A673 (cell line): Measurements from ENCODE around the gene NECAP2. TPM values are rescaled to one million over a fixed set of nuclear protein-coding genes. Genes with fewer than 3 reads are reported as not detected.

Experiments used
- BruUV-seq: library from RNA; stranded (reverse); fragments of 400-500 nt; replicated peaks from 2 replicates; lab custom pipeline; 2021; lab: Mats Ljungman, UMichigan
- CTCF ChIA-PET: fragments of 300-600 bp; sonication (Branson Sonifier 250); formaldehyde crosslinking; loops from one replicate; lab custom pipeline; 2022; ENCODE audit warnings: antibody characterized with exemption; lab: Charles Lee
- POLR2A ChIA-PET: fragments of 300-600 bp; sonication (Branson Sonifier 250); formaldehyde crosslinking; loops from one replicate; lab custom pipeline; 2022; ENCODE audit warnings: antibody characterized with exemption; ENCODE audit not compliant: low non-redundant PET; lab: Charles Lee
- DNase-seq: peaks from one replicate; pipeline ENCODE4 v3.0.0-alpha.2; 2015; ENCODE audit warnings: low spot score
- H3K27ac ChIP-seq: fragments of 200-600 bp; sonication (generic); 2 replicates; pipeline ENCODE4 v1.5.1; 2016; ENCODE audit warnings: mixed run types, low read depth, mild to moderate bottlenecking, mixed read lengths, antibody characterized with exemption, low read length; ENCODE audit not compliant: poor library complexity, severe bottlenecking
- H3K27me3 ChIP-seq: fragments of 200-600 bp; sonication (generic); replicated peaks from 2 replicates; pipeline ENCODE4 v1.6.1; 2017; ENCODE audit warnings: mixed run types, low read depth, mild to moderate bottlenecking, mixed read lengths, antibody characterized with exemption, low read length; ENCODE audit not compliant: insufficient read depth, poor library complexity
- H3K36me3 ChIP-seq: fragments of 200-600 bp; sonication (generic); 2 replicates; pipeline ENCODE4 v1.6.1; 2016; ENCODE audit warnings: mixed run types, mild to moderate bottlenecking, mixed read lengths, antibody characterized with exemption, low read length; ENCODE audit not compliant: insufficient read depth, poor library complexity, severe bottlenecking
- H3K4me1 ChIP-seq: fragments of 200-600 bp; sonication (generic); 2 replicates; pipeline ENCODE4 v1.6.1; 2017; ENCODE audit warnings: mixed run types, mild to moderate bottlenecking, mixed read lengths, antibody characterized with exemption, low read length; ENCODE audit not compliant: insufficient read depth, poor library complexity, severe bottlenecking
- H3K4me3 ChIP-seq: fragments of 200-600 bp; sonication (generic); 2 replicates; pipeline ENCODE4 v1.5.1; 2016; ENCODE audit warnings: low read depth, mixed run types, mild to moderate bottlenecking, mixed read lengths, low read length; ENCODE audit not compliant: poor library complexity, severe bottlenecking
- H3K9me3 ChIP-seq: fragments of 200-600 bp; sonication (generic); 2 replicates; pipeline ENCODE4 v1.6.1; 2016; ENCODE audit warnings: mixed run types, low read depth, mild to moderate bottlenecking, mixed read lengths, antibody characterized with exemption, low read length; ENCODE audit not compliant: poor library complexity, severe bottlenecking
- CTCF ChIP-seq: fragments of 300-800, 200-600 bp; sonication (generic); conservative IDR thresholded peaks from 2 replicates; pipeline ENCODE4 v1.5.1; 2017; ENCODE audit warnings: low read depth, mild to moderate bottlenecking, antibody characterized with exemption, low read length, moderate library complexity, mixed read lengths
- EZH2 ChIP-seq: fragments of 200-600 bp; sonication (generic); IDR thresholded peaks from 2 replicates; pipeline ENCODE4 v1.6.1; 2017; ENCODE audit warnings: borderline replicate concordance, low read depth, mild to moderate bottlenecking, mixed read lengths, antibody characterized with exemption, low read length; ENCODE audit not compliant: poor library complexity, severe bottlenecking
- intact Hi-C: fragments of 100-400 bp; cut with micrococcal nuclease; formaldehyde crosslinking; loops from one replicate; pipeline ENCODE4 v1.10.0; 2022; ENCODE audit not compliant: unreplicated experiment
- total RNA-seq: library from RNA; stranded (reverse); gene quantifications from 2 replicates; pipeline ENCODE4 v1.2.3, GENCODE V29; 2021

The NECAP2 gene
- total RNA-seq, 1 experiment from 2014 or later: 47.6 TPM

- Histone ChIP-seq H3K9me3 (no peaks in the 10 kb centered on the region), H3K27me3 (no peaks in the 10 kb centered on the region), H3K27ac (no peak overlapping the region), H3K36me3 (no peaks in the 10 kb centered on the region), H3K4me3 (no peak overlapping the region), H3K4me1 (no peaks in the 10 kb centered on the region)
- TF ChIP-seq EZH2 (no peak), CTCF (no peak)
- DNase-seq: no peak
- CTCF ChIA-PET: no interaction called here
- no TSS peak for BruUV-seq
- POLR2A ChIA-PET: no interaction called here
- intact Hi-C loops: no loop called here
Observed at GRCh38 chr1:16421201-16421600, 19.3 kb upstream of the NECAP2 start.

DNA sequence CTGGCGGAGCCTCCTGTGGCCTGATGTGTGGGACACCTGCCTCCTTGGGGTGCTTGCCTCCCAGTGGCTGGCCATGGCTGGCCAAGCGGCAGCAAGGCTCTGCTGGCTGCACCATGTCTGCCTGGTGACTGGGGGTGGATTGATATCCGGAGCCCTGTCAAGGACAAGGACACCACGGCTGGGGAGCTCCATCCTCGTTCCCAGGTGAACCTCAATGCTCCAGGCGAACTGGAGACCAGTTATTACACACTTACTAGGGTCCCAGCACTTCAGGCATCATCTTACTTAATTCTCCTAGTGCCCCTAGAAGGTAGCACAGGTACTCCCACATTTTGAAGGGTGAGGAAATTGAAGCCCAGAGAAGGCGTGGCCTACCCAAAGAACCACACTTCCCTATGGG lies 18.5 kb upstream of the NECAP2 start:
- POLR2A ChIA-PET: no interaction called here
- CTCF ChIA-PET: no interaction called here
- H3K36me3 ChIP-seq: no peaks in the 10 kb centered on the region
- H3K9me3 ChIP-seq: no peaks in the 10 kb centered on the region
- H3K4me1 ChIP-seq: no peaks in the 10 kb centered on the region
- no peak for DNase-seq
- H3K4me3 ChIP-seq: no peak overlapping the region
- no peaks in the 10 kb centered on the region for H3K27me3 ChIP-seq
- BruUV-seq: no TSS peak
- intact Hi-C loops: no loop called here
- TF ChIP-seq CTCF (no peak), EZH2 (no peak)
- H3K27ac ChIP-seq: no peak overlapping the region

DNA sequence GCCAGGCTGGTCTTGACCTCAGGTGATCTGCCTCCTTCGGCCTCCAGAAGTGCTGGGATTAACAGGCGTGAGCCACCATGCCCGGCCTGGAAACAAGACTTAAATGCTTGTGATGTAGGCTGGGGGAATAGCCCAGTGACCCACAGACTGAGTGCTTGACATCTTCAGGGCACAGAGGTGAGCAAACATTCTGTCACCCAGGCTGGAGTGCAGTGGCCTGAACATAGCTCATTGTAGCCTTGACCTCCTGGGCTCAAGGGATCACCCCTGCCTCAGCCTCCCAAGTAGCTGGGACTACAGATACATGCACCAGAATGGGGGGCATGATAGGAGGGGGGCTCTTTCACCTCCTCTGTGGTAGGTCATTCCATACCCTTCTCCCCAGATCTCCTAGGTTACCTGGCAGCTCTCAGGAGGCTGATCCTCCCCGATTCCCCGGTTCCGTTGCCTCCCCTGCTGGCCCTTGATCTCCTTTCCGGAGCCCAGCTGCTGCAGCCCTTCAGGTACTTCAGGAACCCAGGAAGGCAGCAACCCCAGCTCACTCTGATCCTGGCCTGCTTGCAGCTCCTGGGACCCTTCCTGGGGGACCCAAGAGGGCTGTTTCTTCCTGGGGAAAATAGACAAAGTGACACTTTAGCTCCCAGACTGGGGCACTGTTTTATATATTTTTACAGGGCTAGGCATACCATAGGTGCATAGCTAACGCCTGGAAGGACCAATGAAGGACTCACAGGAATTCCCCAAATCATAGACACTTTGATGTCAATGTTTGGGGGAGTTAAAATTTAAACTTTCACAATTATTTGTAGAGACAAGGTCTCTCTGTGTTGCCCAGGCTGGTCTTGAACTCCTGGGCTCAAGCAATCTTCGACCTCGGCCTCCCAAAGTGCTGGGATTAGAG lies 15.1 kb upstream of the NECAP2 start:
- Histone ChIP-seq H3K36me3 (no peaks in the 10 kb centered on the region), H3K9me3 (no peaks in the 10 kb centered on the region), H3K27me3 (no peaks in the 10 kb centered on the region), H3K27ac (no peak overlapping the region), H3K4me3 (no peak overlapping the region), H3K4me1 (no peaks in the 10 kb centered on the region)
- no TSS peak for BruUV-seq
- intact Hi-C loops: no loop called here
- ChIA-PET POLR2A (no interaction called here), CTCF (no interaction called here)
- TF ChIP-seq CTCF: no peak
- TF ChIP-seq EZH2: no peak
- no peak for DNase-seq
